ENCODE measurements around the gene SYT1.

Gene SYT1

GRCh38 chr12:79138872-79139271 lies 274.3 kb downstream of the SYT1 start:
- no peaks in the 10 kb centered on the region for H3K36me3 ChIP-seq
- no peak overlapping the region for H3K27ac ChIP-seq
- no peaks in the 10 kb centered on the region for H3K4me1 ChIP-seq (ENCODE audit: control insufficient read depth in 1 of 2, insufficient read depth in 1 of 2, low read depth in 1 of 2, low read length in 1 of 2)
- no peak for TF ChIP-seq CTCF (IDR thresholded peaks at IDR 0.05)
- no peak overlapping the region for H3K4me3 ChIP-seq (ENCODE audit: low read depth in 1 of 2, low read length in 1 of 2)
- no peaks in the 10 kb centered on the region for H3K9me3 ChIP-seq
- H3K27me3 ChIP-seq: no peaks in the 10 kb centered on the region

- H3K27ac ChIP-seq: no peak overlapping the region
- no peak for TF ChIP-seq CTCF (IDR thresholded peaks at IDR 0.05)
- H3K4me3 ChIP-seq (ENCODE audit: low read depth in 1 of 2, low read length in 1 of 2): no peak overlapping the region
- no peaks in the 10 kb centered on the region for H3K4me1 ChIP-seq (ENCODE audit: control insufficient read depth in 1 of 2, insufficient read depth in 1 of 2, low read depth in 1 of 2, low read length in 1 of 2)
- no peaks in the 10 kb centered on the region for H3K36me3 ChIP-seq
- H3K27me3 ChIP-seq: no peaks in the 10 kb centered on the region
- H3K9me3 ChIP-seq: no peaks in the 10 kb centered on the region
Observed at GRCh38 chr12:79140711-79141110, 276.1 kb downstream of the SYT1 start.

- no peaks in the 10 kb centered on the region for H3K27me3 ChIP-seq
- no peak for TF ChIP-seq CTCF (IDR thresholded peaks at IDR 0.05)
- H3K4me1 ChIP-seq (ENCODE audit: control insufficient read depth in 1 of 2, insufficient read depth in 1 of 2, low read depth in 1 of 2, low read length in 1 of 2): no peaks in the 10 kb centered on the region
- no peak overlapping the region for H3K27ac ChIP-seq
- H3K9me3 ChIP-seq: no peaks in the 10 kb centered on the region
- H3K4me3 ChIP-seq (ENCODE audit: low read depth in 1 of 2, low read length in 1 of 2): no peak overlapping the region
- no peaks in the 10 kb centered on the region for H3K36me3 ChIP-seq
Observed at GRCh38 chr12:79141776-79142175, 277.2 kb downstream of the SYT1 start.

- Histone ChIP-seq H3K9me3 (no peaks in the 10 kb centered on the region), H3K36me3 (no peaks in the 10 kb centered on the region), H3K27ac (no peak overlapping the region), H3K4me1 (ENCODE audit: control insufficient read depth in 1 of 2, insufficient read depth in 1 of 2, low read depth in 1 of 2, low read length in 1 of 2) (no peaks in the 10 kb centered on the region), H3K27me3 (no peaks in the 10 kb centered on the region), H3K4me3 (ENCODE audit: low read depth in 1 of 2, low read length in 1 of 2) (no peak overlapping the region)
- TF ChIP-seq CTCF (IDR thresholded peaks at IDR 0.05): no peak
Observed at GRCh38 chr12:79143803-79144202, 279.2 kb downstream of the SYT1 start.

GRCh38 chr12:79151956-79152355 lies 287.4 kb downstream of the SYT1 start:
- TF ChIP-seq CTCF (IDR thresholded peaks at IDR 0.05): no peak
- Histone ChIP-seq H3K27ac (no peak overlapping the region), H3K4me1 (ENCODE audit: control insufficient read depth in 1 of 2, insufficient read depth in 1 of 2, low read depth in 1 of 2, low read length in 1 of 2) (no peaks in the 10 kb centered on the region), H3K36me3 (no peaks in the 10 kb centered on the region), H3K4me3 (ENCODE audit: low read depth in 1 of 2, low read length in 1 of 2) (no peak overlapping the region), H3K9me3 (no peaks in the 10 kb centered on the region), H3K27me3 (no peaks in the 10 kb centered on the region)

GRCh38 chr12:79155683-79156082 lies 291.1 kb downstream of the SYT1 start:
- no peaks in the 10 kb centered on the region for H3K36me3 ChIP-seq

More at GRCh38 chr12:79155683-79156082, 291.1 kb downstream of the SYT1 start:
- Histone ChIP-seq H3K27ac (no peak overlapping the region), H3K4me1 (ENCODE audit: control insufficient read depth in 1 of 2, insufficient read depth in 1 of 2, low read depth in 1 of 2, low read length in 1 of 2) (no peaks in the 10 kb centered on the region), H3K9me3 (no peaks in the 10 kb centered on the region), H3K27me3 (no peaks in the 10 kb centered on the region), H3K4me3 (ENCODE audit: low read depth in 1 of 2, low read length in 1 of 2) (no peak overlapping the region)
- TF ChIP-seq CTCF (IDR thresholded peaks at IDR 0.05): no peak
